ENCODE data around the gene PCTP.
A peak's percentile ranks its signal among the peaks of the same experiment; 100 is the strongest.

Gene PCTP

GRCh38 chr17:55750750-55751657 lies at the start of gene PCTP:
TSS of gene PCTP (plus strand) at chr17:55751051. CDS start at chr17:55751104, 53 bp downstream.
- TF ChIP-seq GATA3 (IDR thresholded peaks at IDR 0.05; ENCODE audit: low read depth, low read length) (no peak), GATA2 (IDR thresholded peaks at IDR 0.05; ENCODE audit: low read depth, low read length) (peak; percentile 28; the same call in 1 of the 2 replicates)

GRCh38 chr17:55702150-55702549 lies 48.7 kb upstream of the PCTP start:
- TF ChIP-seq GATA3 (IDR thresholded peaks at IDR 0.05; ENCODE audit: low read depth, low read length) (no peak), GATA2 (IDR thresholded peaks at IDR 0.05; ENCODE audit: low read depth, low read length) (no peak)

- TF ChIP-seq GATA3 (IDR thresholded peaks at IDR 0.05; ENCODE audit: low read depth, low read length) (no peak), GATA2 (IDR thresholded peaks at IDR 0.05; ENCODE audit: low read depth, low read length) (no peak)
Observed at GRCh38 chr17:55704401-55704800, 46.5 kb upstream of the PCTP start.

GRCh38 chr17:55705847-55706246 lies 45.0 kb upstream of the PCTP start:
- TF ChIP-seq GATA3 (IDR thresholded peaks at IDR 0.05; ENCODE audit: low read depth, low read length), result no peak

GRCh38 chr17:55706808-55707773 lies 43.8 kb upstream of the PCTP start:
- peak; percentile 65 for TF ChIP-seq GATA3 (IDR thresholded peaks at IDR 0.05; ENCODE audit: low read depth, low read length)
- TF ChIP-seq GATA2 (IDR thresholded peaks at IDR 0.05; ENCODE audit: low read depth, low read length), result peak; percentile 94

GRCh38 chr17:55708175-55708974 lies 42.5 kb upstream of the PCTP start:
- TF ChIP-seq GATA3 (IDR thresholded peaks at IDR 0.05; ENCODE audit: low read depth, low read length), result no peak
- TF ChIP-seq GATA2 (IDR thresholded peaks at IDR 0.05; ENCODE audit: low read depth, low read length), result no peak

DNA sequence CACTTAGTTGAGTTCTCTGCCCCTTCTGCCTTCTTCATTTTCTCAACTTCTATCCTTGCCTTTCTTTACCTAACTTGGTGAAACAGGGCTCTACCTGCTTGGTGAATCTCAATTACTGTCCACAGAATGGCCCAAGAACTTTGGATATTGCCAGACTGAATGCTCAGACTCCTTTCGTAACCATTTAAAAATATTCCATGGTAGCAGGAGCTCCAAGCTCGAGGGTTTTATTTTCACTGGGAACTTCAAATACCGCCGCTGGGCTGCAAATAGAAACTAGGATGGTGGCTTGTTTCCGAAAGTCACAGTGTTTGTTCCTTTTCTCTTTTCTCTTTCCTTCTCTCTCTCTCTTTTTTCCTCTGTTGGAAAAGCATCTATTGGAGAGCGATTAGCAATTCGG lies 41.4 kb upstream of the PCTP start:
- TF ChIP-seq GATA2 (IDR thresholded peaks at IDR 0.05; ENCODE audit: low read depth, low read length) (no peak), GATA3 (IDR thresholded peaks at IDR 0.05; ENCODE audit: low read depth, low read length) (no peak)

DNA sequence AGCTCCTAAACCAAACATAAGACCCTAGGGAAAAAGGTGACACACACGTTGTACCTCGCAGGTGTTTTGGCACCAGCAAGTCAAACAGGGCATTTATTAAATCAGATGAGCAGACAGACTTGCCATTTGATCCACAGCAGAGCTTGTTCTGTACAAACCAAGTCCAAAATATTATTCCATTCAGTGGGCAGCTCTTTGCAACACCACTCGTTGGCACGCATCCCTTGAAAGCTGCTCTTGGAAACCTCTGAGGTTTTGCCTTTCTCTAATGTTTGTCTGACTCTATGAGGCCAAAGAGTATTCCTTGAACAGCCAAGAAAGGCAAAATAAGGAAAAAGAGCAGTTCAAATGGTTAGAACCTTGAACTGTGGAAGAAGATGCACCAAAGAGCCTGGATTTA lies 40.9 kb upstream of the PCTP start:
- no peak for TF ChIP-seq GATA2 (IDR thresholded peaks at IDR 0.05; ENCODE audit: low read depth, low read length)
- no peak for TF ChIP-seq GATA3 (IDR thresholded peaks at IDR 0.05; ENCODE audit: low read depth, low read length)

DNA sequence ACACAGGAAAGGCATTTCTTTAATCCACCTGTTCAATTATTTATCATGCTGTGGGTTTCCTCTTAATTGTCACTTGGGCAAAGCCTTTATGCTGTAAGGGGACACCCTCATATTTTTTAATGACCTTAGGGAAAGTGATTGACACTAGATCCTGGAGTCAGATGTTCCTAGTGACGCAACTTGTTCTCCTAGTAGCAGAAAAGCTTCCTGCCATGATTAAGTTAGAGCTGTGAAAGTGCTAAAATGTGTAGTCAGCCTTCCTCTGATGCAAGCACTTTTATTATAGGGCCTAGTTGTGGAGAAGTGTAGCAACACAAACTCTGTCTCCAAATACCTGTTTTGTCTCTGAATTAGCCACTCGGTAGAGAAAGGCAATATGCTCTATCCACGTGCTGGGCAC lies 40.4 kb upstream of the PCTP start:
- TF ChIP-seq GATA2 (IDR thresholded peaks at IDR 0.05; ENCODE audit: low read depth, low read length), result no peak
- no peak for TF ChIP-seq GATA3 (IDR thresholded peaks at IDR 0.05; ENCODE audit: low read depth, low read length)

DNA sequence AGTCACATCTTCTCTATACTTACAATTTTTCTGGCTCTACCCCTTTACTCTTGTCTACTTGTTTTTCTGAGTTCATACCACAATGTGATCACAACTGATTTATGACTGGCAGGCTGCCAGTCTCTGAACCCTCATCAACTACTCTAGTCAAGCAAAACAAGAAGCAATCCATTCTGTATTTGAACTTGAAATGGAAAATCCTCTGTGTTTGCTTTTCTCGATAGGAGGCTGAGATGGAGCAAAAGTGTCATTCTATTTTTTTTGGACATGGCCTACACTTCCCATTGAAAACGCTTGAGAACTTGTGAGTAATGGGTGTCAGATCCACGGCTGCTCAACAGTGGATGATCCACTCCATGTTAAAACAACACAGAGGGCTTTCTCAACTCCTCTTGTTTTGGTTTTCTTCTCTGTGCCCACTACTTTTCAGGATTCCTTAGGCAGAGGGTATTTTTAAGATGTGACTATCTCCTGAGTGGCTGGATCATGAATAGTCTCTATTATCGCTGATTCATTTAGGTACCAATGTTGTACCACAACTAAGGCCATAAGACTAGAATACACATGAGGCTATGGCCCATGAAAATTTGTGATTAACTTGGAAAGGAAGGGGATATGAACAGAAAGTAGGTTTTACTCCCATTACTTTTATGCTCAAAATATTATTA lies 39.9 kb upstream of the PCTP start:
- TF ChIP-seq GATA2 (IDR thresholded peaks at IDR 0.05; ENCODE audit: low read depth, low read length) (no peak), GATA3 (IDR thresholded peaks at IDR 0.05; ENCODE audit: low read depth, low read length) (no peak)

DNA sequence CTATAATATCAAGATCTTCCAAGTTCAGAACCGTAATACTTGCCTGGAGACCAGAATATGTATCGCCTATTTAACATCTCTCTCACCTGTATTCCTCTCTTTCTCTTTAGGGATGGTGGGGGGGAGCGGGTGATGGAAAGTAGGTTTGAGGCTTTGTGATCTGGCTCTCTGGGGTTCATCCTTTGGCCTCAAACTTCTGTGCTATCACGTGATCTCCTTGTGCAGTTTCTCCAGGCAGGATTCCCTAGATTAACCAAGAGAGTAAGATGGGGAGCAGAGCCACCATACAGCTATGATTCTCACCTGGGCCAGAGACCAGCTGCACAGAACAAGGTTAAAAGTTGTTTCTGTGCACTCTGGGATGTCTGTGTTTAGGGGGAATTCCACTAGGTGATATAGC lies 33.4 kb upstream of the PCTP start:
- TF ChIP-seq GATA3 (IDR thresholded peaks at IDR 0.05; ENCODE audit: low read depth, low read length) (no peak), GATA2 (IDR thresholded peaks at IDR 0.05; ENCODE audit: low read depth, low read length) (no peak)

- TF ChIP-seq GATA2 (IDR thresholded peaks at IDR 0.05; ENCODE audit: low read depth, low read length) (no peak), GATA3 (IDR thresholded peaks at IDR 0.05; ENCODE audit: low read depth, low read length) (no peak)
Observed at GRCh38 chr17:55717898-55718735, 32.7 kb upstream of the PCTP start.
